PC-3 (cell line): ENCODE results near the gene CNP.
A peak's percentile ranks its signal among the peaks of the same experiment; 100 is the strongest.

Experiments
- CTCF ChIP-seq: fragments of 300-600 bp; sonication (generic); conservative IDR thresholded peaks from 2 replicates; pipeline ENCODE4 v1.5.1; 2017; ENCODE audit warnings: antibody characterized with exemption, low read depth, mild to moderate bottlenecking, low read length
- EZH2phosphoT487 ChIP-seq: fragments of 300-600 bp; sonication (generic); IDR thresholded peaks from 2 replicates; pipeline ENCODE4 v1.6.1; 2018; ENCODE audit warnings: mild to moderate bottlenecking, antibody characterized with exemption, low read length, borderline replicate concordance

DNA sequence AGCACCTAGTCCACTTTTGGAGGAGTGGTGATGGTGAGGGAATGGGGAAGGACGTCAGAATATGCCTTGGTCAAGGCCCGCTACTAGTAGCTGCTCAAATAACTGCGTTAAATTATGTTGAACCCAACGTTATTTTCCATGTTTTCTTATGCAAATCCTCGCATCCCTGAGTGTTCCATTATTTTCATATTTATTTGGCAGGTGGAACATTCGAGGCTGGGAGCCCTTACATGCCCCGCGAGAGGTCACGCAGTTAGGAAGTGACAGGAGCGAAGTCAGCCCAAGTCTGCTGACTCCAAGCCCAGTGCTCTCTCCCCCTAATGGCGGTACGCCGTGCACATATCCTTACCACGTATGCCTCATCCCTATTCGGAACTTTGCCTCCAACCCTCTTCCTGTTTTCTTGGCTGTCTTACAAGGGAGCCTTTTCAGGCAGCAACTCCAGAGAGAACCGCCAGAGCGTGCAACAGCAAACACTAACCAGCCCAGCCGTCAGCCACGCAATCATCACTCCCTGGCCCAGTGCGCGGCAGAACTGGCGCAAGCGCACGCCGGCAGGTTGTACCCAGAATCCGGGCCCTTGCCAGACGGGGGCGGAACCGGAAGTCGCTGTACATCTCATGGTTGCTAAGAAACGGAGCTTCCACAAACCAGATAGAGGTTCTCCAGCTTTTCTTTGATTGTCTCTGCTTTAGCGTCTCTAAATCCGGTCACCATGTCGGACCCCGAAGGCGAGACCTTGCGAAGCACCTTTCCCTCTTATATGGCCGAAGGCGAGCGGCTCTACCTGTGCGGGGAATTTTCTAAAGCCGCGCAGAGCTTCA is 36.4 kb upstream of the CNP start, which contains the start of gene ODAD4:
- peak; percentile 47 for TF ChIP-seq CTCF
- TF ChIP-seq EZH2phosphoT487: no peak
